Measurements from ENCODE around the gene TTLL4.

Gene TTLL4

GRCh38 chr2:218745559-218746469 lies 35.2 kb downstream of the TTLL4 start:
- Histone ChIP-seq H3K9ac (ENCODE audit: low read length) (no peak overlapping the region), H3K27me3 (replicated peaks; ENCODE audit: control insufficient read depth, insufficient read depth, low read length) (no peaks in the 10 kb centered on the region), H3K9me3 (ENCODE audit: control insufficient read depth, low read length) (no peaks in the 10 kb centered on the region), H3K4me1 (ENCODE audit: control insufficient read depth, insufficient read depth, low read length) (peaks cover 25% of the 10 kb centered on the region), H3K4me3 (ENCODE audit: low read length) (peak overlapping the region; percentile 29), H3K36me3 (ENCODE audit: control insufficient read depth, insufficient read depth, low read length, severe bottlenecking) (peaks cover 42% of the 10 kb centered on the region)
- DNase-seq (ENCODE audit: low read depth): peak; percentile 66

GRCh38 chr2:218746470-218746795 lies 35.8 kb downstream of the TTLL4 start:
- Histone ChIP-seq H3K9ac (ENCODE audit: low read length) (no peak overlapping the region), H3K9me3 (ENCODE audit: control insufficient read depth, low read length) (no peaks in the 10 kb centered on the region), H3K4me1 (ENCODE audit: control insufficient read depth, insufficient read depth, low read length) (peaks cover 28% of the 10 kb centered on the region), H3K27me3 (replicated peaks; ENCODE audit: control insufficient read depth, insufficient read depth, low read length) (no peaks in the 10 kb centered on the region), H3K36me3 (ENCODE audit: control insufficient read depth, insufficient read depth, low read length, severe bottlenecking) (peaks cover 46% of the 10 kb centered on the region), H3K4me3 (ENCODE audit: low read length) (peak overlapping the region; percentile 29)
- peak; percentile 29 for DNase-seq (ENCODE audit: low read depth)

- no peak for DNase-seq (ENCODE audit: low read depth)
- Histone ChIP-seq H3K27me3 (replicated peaks; ENCODE audit: control insufficient read depth, insufficient read depth, low read length) (no peaks in the 10 kb centered on the region), H3K9me3 (ENCODE audit: control insufficient read depth, low read length) (no peaks in the 10 kb centered on the region), H3K36me3 (ENCODE audit: control insufficient read depth, insufficient read depth, low read length, severe bottlenecking) (peaks cover 45% of the 10 kb centered on the region), H3K4me3 (ENCODE audit: low read length) (no peak overlapping the region), H3K9ac (ENCODE audit: low read length) (no peak overlapping the region), H3K4me1 (ENCODE audit: control insufficient read depth, insufficient read depth, low read length) (peaks cover 30% of the 10 kb centered on the region)
These were observed 36.3 kb downstream of the TTLL4 start for GRCh38 chr2:218746960-218747359.

- H3K36me3 ChIP-seq (ENCODE audit: control insufficient read depth, insufficient read depth, low read length, severe bottlenecking): peaks cover 63% of the 10 kb centered on the region
- H3K4me3 ChIP-seq (ENCODE audit: low read length): no peak overlapping the region
- H3K4me1 ChIP-seq (ENCODE audit: control insufficient read depth, insufficient read depth, low read length): peaks cover 30% of the 10 kb centered on the region
- H3K9ac ChIP-seq (ENCODE audit: low read length): no peak overlapping the region
- no peak for DNase-seq (ENCODE audit: low read depth)
- no peaks in the 10 kb centered on the region for H3K9me3 ChIP-seq (ENCODE audit: control insufficient read depth, low read length)
- no peaks in the 10 kb centered on the region for H3K27me3 ChIP-seq (replicated peaks; ENCODE audit: control insufficient read depth, insufficient read depth, low read length)
These were observed 38.3 kb downstream of the TTLL4 start for GRCh38 chr2:218748741-218749441.

- H3K9ac ChIP-seq (ENCODE audit: low read length): no peak overlapping the region
- peaks cover 67% of the 10 kb centered on the region for H3K36me3 ChIP-seq (ENCODE audit: control insufficient read depth, insufficient read depth, low read length, severe bottlenecking)
- H3K4me3 ChIP-seq (ENCODE audit: low read length): no peak overlapping the region
- H3K4me1 ChIP-seq (ENCODE audit: control insufficient read depth, insufficient read depth, low read length): peaks cover 5% of the 10 kb centered on the region
- H3K27me3 ChIP-seq (replicated peaks; ENCODE audit: control insufficient read depth, insufficient read depth, low read length): no peaks in the 10 kb centered on the region
- no peak for DNase-seq (ENCODE audit: low read depth)
- no peaks in the 10 kb centered on the region for H3K9me3 ChIP-seq (ENCODE audit: control insufficient read depth, low read length)
These were observed 43.6 kb downstream of the TTLL4 start for GRCh38 chr2:218754201-218754600.

- Histone ChIP-seq H3K9me3 (ENCODE audit: control insufficient read depth, low read length) (no peaks in the 10 kb centered on the region), H3K9ac (ENCODE audit: low read length) (no peak overlapping the region), H3K4me3 (ENCODE audit: low read length) (no peak overlapping the region), H3K36me3 (ENCODE audit: control insufficient read depth, insufficient read depth, low read length, severe bottlenecking) (peaks cover 62% of the 10 kb centered on the region), H3K4me1 (ENCODE audit: control insufficient read depth, insufficient read depth, low read length) (peaks cover 5% of the 10 kb centered on the region), H3K27me3 (replicated peaks; ENCODE audit: control insufficient read depth, insufficient read depth, low read length) (no peaks in the 10 kb centered on the region)
- no peak for DNase-seq (ENCODE audit: low read depth)
These were observed 44.1 kb downstream of the TTLL4 start for GRCh38 chr2:218754781-218755180.

- no peak overlapping the region for H3K4me3 ChIP-seq (ENCODE audit: low read length)
- H3K9me3 ChIP-seq (ENCODE audit: control insufficient read depth, low read length): no peaks in the 10 kb centered on the region
- no peaks in the 10 kb centered on the region for H3K27me3 ChIP-seq (replicated peaks; ENCODE audit: control insufficient read depth, insufficient read depth, low read length)
- peaks cover 5% of the 10 kb centered on the region for H3K4me1 ChIP-seq (ENCODE audit: control insufficient read depth, insufficient read depth, low read length)
- peaks cover 58% of the 10 kb centered on the region for H3K36me3 ChIP-seq (ENCODE audit: control insufficient read depth, insufficient read depth, low read length, severe bottlenecking)
- no peak for DNase-seq (ENCODE audit: low read depth)
- H3K9ac ChIP-seq (ENCODE audit: low read length): no peak overlapping the region
These were observed 44.5 kb downstream of the TTLL4 start for GRCh38 chr2:218755198-218755566.

GRCh38 chr2:218755567-218756404 lies 45.2 kb downstream of the TTLL4 start:
- no peak for DNase-seq (ENCODE audit: low read depth)
- no peak overlapping the region for H3K4me3 ChIP-seq (ENCODE audit: low read length)
- peaks cover 52% of the 10 kb centered on the region for H3K36me3 ChIP-seq (ENCODE audit: control insufficient read depth, insufficient read depth, low read length, severe bottlenecking)
- H3K9ac ChIP-seq (ENCODE audit: low read length): no peak overlapping the region
- no peaks in the 10 kb centered on the region for H3K27me3 ChIP-seq (replicated peaks; ENCODE audit: control insufficient read depth, insufficient read depth, low read length)
- no peaks in the 10 kb centered on the region for H3K9me3 ChIP-seq (ENCODE audit: control insufficient read depth, low read length)
- H3K4me1 ChIP-seq (ENCODE audit: control insufficient read depth, insufficient read depth, low read length): peaks cover 5% of the 10 kb centered on the region

- no peak for DNase-seq (ENCODE audit: low read depth)
- Histone ChIP-seq H3K4me3 (ENCODE audit: low read length) (no peak overlapping the region), H3K36me3 (ENCODE audit: control insufficient read depth, insufficient read depth, low read length, severe bottlenecking) (peaks cover 45% of the 10 kb centered on the region)
These were observed 46.2 kb downstream of the TTLL4 start for GRCh38 chr2:218756599-218757377.

GRCh38 chr2:218761795-218762194 lies 51.2 kb downstream of the TTLL4 start:
- Histone ChIP-seq H3K27me3 (replicated peaks; ENCODE audit: control insufficient read depth, insufficient read depth, low read length) (no peaks in the 10 kb centered on the region), H3K4me1 (ENCODE audit: control insufficient read depth, insufficient read depth, low read length) (no peaks in the 10 kb centered on the region), H3K9me3 (ENCODE audit: control insufficient read depth, low read length) (no peaks in the 10 kb centered on the region), H3K4me3 (ENCODE audit: low read length) (no peak overlapping the region), H3K9ac (ENCODE audit: low read length) (no peak overlapping the region), H3K36me3 (ENCODE audit: control insufficient read depth, insufficient read depth, low read length, severe bottlenecking) (peaks cover 6% of the 10 kb centered on the region)
- no peak for DNase-seq (ENCODE audit: low read depth)

More at GRCh38 chr2:218756599-218757377, 46.2 kb downstream of the TTLL4 start:
- no peak overlapping the region for H3K9ac ChIP-seq (ENCODE audit: low read length)
- no peaks in the 10 kb centered on the region for H3K27me3 ChIP-seq (replicated peaks; ENCODE audit: control insufficient read depth, insufficient read depth, low read length)
- H3K9me3 ChIP-seq (ENCODE audit: control insufficient read depth, low read length): no peaks in the 10 kb centered on the region
- H3K4me1 ChIP-seq (ENCODE audit: control insufficient read depth, insufficient read depth, low read length): no peaks in the 10 kb centered on the region

Data from adipocyte (in vitro differentiated cells).